ENCODE measurements around the gene LIF.

LIF gene

DNA sequence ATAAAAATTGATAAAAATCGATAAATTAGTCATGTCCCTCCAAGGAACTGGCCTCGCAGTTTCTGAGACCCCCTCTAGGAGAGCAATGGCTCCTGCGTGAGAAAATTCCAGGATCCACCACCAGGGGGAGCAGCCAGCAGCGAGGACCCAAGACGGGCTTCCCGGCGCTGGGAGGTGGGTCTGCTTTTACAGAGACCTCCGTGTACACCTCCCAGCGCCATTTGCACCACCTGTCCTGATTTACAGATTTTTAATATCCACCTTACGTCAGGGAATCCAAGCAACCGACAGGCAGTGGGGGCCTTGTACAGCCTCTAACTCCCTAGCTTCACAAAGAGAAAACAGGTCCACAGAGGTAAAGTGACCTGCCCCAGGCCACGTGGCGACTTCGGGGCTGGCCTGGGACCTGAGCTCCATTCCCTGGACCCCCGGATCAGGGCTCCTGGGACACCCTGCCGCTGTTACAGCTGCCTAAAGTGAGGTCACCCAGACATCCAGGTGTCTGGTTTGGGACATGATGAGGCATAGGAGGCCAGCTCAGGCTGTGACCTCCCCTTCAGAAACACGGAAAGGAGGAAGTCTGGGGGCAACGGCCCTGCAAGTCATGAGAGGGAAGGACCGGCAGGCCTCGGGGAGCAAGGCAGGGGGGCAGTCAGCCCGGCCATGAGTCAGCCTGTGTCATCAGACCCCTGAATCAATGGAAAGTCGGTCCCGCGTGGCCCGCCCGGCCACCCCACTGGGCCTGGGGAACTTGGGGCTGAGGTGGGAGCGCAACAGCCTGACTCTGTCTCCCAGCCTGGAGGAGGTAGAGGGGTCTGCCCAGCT, 16.6 kb upstream of the LIF start:
- peak; percentile 83 for DNase-seq

DNA sequence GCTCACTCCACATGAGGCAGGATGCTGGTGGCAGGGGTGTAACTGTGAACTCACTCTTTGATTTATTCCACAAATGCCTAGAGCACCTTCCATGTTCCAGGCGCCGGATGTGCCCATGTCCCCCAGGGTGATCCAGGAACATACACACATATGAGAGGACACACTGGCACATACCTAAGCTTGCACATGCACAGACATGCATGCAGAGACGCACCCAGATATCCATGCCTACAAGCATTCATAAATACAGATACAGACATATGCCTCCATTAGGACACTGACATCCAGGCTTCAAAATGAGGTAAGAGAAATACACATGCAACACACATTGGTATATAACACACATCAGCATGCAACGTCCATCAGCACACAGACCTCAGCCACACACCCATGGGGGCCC, 15.6 kb upstream of the LIF start:
- DNase-seq, result no peak

- DNase-seq, result no peak
Measured at GRCh38 chr22:30261134-30261533, 14.6 kb upstream of the LIF start.

- no peak for DNase-seq
Measured at GRCh38 chr22:30260682-30261081, 14.1 kb upstream of the LIF start.

DNA sequence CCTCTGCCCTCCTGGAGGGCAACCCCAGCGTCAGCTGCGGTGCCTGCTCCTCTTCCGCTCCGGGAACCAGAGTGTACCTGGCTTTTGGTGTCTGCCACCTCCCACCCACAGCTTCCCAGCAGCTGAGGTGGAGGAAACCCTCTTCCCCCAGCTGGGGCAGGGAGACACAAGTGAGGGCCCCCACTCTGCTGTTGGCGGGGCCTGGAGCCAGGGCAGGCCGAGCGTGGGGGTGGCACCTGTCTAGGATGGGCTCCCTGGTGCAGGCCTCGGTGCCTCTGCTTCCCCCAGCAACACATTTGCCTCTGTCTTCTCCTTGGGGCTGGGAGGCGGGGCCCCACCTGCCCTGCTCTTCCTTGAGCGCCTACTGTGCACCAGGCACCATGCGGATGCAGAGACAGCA, 13.7 kb upstream of the LIF start:
- no peak for DNase-seq

DNA sequence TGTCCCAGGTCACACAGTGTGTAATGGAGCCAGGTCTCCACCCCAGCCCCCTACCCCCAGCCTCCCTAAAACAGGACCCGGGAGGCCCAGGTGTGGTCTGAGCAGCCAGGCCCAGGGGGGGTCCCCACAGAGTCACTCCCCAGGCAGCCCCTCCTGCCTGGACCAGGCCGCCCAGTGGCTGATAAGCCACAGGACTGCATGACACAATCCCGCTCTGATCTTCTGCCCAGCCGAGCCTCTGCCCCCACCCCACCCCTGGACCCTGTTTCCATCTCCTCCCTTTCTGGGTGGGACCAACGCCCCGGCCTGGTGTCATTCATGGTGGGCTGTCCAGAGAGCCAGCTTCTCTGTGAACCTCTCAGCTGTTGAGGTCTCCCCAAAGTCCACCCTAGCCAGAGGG, 7.8 kb upstream of the LIF start:
- DNase-seq, result no peak

DNA sequence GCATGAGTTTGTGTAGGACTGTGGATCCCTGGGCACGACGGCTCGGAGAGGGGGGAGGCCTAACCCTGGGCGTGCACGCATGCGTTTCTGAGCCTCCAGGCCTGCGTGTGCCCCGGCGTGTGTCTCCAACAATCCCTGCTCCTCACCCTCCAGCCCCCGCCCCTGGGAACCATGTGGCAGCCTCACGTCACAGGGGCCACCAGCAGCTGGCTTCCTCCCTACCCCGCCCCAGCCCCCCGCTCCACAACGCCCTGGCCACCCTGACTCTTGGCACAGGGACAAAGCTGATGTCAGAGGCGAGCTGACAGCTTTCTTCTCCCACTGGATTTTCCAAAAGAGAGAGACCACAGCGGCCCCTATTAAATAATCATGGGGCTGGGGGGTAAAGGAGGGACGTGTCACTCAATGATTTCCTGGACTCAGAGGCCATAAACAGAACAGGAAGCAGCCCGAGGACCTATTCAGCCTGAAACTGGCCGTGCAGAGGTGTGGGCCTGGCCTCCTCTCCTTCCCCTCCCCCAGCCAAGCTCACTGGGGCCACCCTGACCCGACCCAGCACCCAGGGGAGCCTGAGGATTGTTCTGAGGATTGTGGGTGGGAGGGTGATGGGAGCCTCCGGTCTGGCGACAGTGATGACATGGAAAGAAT, 6.8 kb upstream of the LIF start:
- DNase-seq, result no peak

GRCh38 chr22:30252411-30253204, 6.0 kb upstream of the LIF start:
- no peak for DNase-seq

DNA sequence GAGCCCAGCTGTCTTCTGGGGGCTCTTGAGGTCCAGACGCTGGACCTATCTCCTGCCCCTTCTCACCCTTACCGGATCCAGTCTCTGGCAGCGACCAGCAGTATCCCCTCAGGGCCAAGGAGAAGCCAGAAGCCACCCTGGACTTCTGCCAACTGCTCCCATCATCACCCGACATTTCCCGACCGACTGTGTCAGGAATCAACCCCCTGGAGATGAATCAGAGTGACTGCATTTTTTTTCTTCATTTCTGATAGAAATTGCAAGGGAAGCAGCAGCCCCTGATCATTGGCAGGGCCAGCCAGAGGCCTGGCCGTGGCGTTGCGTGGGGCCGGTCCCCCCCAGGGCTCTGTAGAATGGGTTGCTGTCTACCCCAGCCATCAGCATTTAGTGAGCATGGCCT, 5.2 kb upstream of the LIF start:
- DNase-seq, result no peak

DNA sequence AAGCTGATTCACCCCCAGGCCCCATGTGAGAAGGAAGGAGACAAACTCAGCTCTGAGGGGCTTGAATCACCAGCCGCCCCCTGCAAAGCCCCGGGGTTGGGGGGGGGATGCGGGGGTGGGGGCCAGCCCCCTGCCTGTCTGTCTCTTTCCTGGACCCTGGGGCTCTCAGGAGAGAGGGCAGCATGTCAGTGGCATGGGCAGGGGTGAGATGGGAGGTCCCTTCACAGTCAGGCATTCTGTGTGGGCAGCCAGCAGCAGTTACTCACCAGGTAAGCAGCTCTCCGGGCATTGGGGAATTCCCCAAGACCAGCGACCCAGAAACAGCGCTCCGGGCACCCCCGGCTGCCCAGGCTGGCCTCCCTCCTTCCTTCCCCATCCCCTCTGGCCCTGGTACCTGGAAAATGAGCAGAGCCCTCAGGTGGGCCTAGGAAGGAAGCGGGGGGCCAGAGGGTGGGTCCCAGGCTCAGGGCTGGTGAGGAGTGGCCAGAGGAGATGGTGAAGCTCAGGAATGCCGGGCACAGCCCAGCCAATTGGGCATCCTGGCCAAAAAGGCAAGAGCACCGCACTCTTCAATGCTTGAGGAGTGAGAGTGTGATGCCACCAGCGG, 4.2 kb upstream of the LIF start:
- DNase-seq, result peak; percentile 50

DNA sequence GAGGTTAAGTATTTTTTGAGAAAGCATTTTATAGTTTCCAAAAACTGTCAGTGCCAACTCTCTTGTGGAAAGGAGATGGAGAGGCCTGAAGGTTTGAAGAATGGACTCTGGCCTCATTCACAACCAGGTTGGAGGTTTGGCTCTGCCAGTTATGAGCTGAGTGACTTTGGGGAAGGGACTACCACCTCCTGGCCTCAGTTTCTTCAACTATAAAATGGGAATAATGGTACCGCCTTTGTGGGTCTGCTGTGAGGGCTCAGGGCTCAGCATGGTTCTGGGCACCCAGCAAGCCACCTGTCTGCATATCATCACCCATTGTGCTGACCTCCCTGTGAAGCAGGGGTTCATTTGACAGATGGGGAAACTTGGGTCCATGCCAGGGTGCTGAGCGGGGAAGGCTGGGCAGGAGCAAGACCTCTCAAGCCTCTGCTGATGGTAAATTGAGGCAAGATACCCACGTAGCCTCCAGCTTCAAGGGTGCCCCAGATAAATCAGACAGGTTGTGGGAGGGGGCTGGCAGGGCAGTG, 3.5 kb upstream of the LIF start:
- no peak for DNase-seq

DNA sequence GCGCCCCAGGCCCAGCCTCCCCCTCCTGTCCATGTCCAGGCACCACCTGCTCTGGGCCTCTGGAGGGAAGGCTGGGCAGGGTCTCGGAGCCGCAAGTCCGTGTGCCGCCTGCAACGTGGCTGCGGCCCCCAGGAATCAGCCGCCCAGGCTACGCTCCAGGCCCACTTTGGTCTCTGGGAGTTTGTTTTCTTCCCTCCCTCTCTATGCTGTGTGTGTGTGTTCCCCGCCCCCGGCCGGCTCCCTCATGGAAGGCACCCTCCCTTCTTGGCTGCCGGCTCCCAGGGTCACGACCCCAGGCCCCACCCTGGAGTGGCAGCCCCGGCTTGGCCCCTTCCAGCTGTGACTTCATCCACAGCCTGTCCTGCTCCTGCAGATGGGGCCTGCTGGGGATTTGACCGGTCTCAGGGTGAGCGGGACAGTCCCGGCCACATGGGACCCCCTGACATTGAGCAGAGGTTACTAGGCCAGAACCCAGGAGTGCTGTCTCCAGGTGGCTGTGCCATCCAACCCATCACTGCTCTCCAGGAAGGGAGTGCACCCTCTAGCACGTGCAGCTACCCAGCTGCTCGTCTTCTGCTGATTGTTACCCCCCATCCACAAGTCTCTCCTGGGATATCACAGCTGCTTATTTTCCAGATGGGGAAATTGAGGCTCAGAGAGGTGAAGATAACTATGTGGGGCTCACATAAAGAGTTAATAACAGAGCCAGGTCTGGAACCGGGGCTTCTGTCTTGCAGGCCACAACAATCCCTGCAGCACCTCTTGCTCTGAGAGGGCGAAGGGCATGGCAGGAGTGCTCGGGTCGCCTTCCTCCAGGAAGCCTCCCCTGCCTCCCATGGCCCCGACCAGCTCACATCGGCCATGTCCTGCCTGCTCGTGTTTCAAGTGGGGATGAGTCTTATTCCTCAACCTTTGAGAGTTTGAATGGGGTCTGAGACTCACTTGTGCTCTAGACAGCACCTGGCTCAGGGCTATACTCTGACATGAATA, 2.8 kb upstream of the LIF start:
- DNase-seq, result no peak

GRCh38 chr22:30248484-30248883, 1.9 kb upstream of the LIF start:
- no peak for DNase-seq

DNA sequence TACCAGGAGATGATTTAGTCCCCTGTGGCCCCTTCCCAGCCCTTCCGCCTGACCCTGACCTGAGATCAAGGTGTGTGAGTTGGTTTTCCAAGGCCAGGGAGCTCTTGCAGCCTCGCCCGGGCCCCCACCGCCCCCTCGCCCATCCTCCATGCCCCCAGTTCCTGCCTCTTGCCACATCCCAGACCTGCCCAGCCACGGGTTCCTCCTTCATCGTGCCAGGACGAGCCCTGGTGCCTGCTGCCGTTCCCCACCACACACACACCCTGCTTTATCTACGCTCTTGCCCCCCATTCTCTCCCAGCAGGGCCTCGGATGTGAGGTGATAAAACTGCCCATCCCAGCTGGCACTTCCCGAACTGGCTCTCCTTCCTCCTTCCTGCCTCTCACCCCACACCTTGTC, 1.4 kb upstream of the LIF start:
- DNase-seq, result no peak

- DNase-seq, result no peak
Measured at GRCh38 chr22:30247561-30247960, 1.0 kb upstream of the LIF start.

DNA sequence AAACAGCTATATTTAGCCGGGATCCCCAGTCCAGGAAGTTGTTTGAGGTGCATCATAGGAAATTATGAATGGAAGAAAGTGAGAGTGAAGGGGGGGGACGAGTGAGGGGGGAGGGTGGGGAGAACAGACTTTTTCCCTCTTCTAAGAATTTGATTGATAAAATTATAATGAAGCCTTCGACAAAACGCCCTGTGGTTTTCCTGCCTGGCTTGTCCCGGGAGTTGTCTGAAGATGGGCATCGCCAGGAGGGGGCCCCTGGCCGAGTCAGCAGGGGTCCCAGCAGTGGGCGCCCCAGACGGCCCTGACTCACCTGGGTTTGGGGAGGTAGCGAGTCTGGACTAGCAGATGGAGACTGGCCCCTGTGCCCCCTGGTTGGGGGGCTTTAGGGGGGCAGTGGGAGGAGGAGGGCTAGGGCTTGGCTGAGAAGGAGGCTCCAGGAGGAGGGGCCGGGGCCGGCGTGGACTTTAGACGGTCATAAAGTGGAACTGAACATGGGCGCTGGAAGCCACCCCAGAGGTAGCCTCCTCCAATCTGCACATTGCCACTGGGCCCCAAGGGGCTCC, 336 bp upstream of the LIF start:
- peak; percentile 22 for DNase-seq

DNA sequence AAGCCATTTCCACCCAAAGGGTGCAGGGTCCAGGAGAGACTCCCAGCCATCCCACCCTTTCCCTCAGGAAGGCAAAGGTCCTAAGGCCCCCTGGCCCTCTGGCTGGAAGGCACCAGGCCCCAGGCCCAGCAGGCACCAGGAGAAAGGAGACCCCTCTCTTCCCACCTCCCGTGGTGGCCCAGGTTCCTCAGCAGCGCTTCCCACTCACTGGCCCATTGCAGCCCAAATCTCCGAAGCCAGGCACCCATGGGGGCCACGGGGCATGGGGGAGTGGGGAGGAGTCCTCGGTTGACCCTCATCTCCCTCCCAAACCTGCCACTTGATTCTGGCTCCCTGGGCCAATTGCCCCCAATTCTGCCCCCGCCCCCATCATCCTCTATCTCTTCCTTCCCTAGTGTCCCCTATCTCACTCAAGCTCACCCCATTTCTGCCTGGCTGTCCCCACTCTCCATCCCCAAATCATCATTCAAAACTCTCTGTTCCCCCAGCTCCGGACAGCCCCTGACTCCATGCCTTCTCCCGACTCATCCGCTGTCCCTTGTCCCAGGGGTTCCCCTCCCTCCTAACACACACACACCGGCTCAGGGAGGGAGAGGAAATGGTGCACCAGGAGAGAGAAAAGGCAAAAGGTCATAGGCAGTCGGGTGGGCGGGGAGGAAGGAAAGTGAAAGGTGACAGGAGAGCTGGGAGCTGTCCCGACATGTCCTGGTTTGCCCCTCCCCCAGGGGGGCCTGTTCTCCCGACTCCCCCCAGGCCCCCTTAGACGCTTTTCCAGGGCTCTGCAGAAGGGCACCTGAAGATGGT, 1.2 kb downstream of the LIF start:
- DNase-seq, result peak; percentile 29

- no peak for DNase-seq
Measured at GRCh38 chr22:30244641-30245040, 1.9 kb downstream of the LIF start.

DNA sequence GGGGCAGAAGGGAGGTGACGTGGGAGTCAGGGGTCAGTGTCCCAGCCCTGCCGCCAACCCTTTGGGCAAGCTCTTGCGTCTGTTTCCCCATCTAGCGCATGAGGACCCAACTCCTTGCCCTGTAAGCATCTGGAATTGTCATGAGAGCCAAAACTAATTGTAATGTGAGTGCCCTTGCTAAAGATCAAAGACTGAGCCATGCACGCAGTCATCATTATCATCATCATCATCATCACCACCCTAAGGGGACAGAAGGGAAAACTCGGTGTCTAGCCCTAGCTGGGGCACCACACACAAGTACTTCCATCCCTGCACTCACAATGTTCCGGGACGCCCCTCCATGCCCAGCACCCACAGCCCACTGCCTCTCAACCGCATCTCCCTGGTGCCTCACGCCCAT, 2.5 kb downstream of the LIF start:
- no peak for DNase-seq

DNA sequence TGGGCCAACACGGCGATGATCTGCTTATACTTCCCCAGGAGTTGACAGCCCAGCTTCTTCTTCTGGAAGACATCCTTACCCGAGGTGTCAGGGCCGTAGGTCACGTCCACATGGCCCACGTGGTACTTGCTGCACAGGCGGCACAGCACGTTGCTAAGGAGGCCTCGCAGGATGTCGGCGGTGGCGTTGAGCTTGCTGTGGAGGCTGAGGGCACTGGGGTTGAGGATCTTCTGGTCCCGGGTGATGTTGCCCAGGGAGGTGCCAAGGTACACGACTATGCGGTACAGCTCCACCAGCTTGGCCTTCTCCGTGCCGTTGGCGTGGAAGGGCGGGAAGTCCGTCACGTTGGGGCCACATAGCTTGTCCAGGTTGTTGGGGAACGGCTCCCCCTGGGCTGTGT, 2.9 kb downstream of the LIF start:
- no peak for DNase-seq

All from activated naive CD4-positive, alpha-beta T cell treated with Interleukin-2 at 50 U/mL for 16 hours (primary cell).